ENCODE data around the gene GNMT.

Gene GNMT

DNA sequence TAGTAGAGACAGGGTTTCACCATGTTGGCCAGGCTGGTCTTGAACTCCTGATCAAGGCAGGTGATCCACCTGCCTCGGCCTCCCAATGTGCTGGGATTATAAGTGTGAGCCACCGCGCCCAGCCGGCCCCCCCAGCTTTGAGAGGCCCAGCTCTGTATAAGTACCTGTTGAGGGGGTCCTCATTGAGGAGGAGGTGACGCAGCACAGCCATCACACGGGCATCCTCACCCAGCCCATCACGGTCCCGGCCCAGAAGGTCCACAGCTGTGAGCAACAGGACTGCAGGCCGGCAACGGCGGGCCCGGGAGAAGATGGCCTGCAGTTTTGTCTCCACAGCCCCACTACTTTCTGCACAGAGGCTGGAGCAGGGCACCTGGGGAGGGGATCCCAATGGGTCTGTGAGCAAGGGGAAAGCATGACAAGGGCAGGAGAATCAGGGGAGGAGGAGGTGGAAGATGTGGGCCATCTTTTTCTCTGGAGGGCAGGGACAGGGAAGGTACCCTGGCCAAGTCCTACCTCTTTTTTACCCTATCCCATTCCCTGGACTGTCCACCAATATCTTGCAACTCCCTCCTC lies 7.7 kb downstream of the GNMT start:
- DNase-seq, result no peak
- H2BK15ac ChIP-seq (replicated peaks; ENCODE audit: low read depth), result no peak overlapping the region
- H2AK5ac ChIP-seq (ENCODE audit: low read length), result no peak overlapping the region
- H3K4me2 ChIP-seq (ENCODE audit: low read length), result no peak overlapping the region
- no peak overlapping the region for H3K4ac ChIP-seq (ENCODE audit: low read depth, low read length)
- WGBS (ENCODE audit: extremely low coverage, insufficient coverage, low lambda C conversion rate), result no CpG with 5 or more reads among the region's 12 CpGs
- no peak overlapping the region for H2BK5ac ChIP-seq (ENCODE audit: low read length)
- H3K4me1 ChIP-seq (ENCODE audit: control insufficient read depth, low read depth, low read length), result peaks cover 2% of the 10 kb centered on the region
- H3K27ac ChIP-seq (ENCODE audit: low read depth, low read length), result no peak overlapping the region
- no peak overlapping the region for H3K56ac ChIP-seq (ENCODE audit: low read length)
- H4K5ac ChIP-seq (ENCODE audit: low read length), result no peak overlapping the region
- H3K27me3 ChIP-seq (ENCODE audit: insufficient read depth, low read length, poor library complexity), result no peaks in the 10 kb centered on the region
- H3K23ac ChIP-seq (ENCODE audit: low read length), result no peak overlapping the region
- H4K8ac ChIP-seq (ENCODE audit: low read depth, low read length), result no peak overlapping the region
- H3K9ac ChIP-seq (ENCODE audit: low read length), result no peak overlapping the region
- no peaks in the 10 kb centered on the region for H3K79me2 ChIP-seq (ENCODE audit: control insufficient read depth, insufficient read depth, low read length)
- no peaks in the 10 kb centered on the region for H3K79me1 ChIP-seq (ENCODE audit: low read length)
- no peak overlapping the region for H2BK120ac ChIP-seq (ENCODE audit: low read depth, low read length)
- H3K18ac ChIP-seq (ENCODE audit: low read length), result no peak overlapping the region
- no peaks in the 10 kb centered on the region for H3K36me3 ChIP-seq (ENCODE audit: control insufficient read depth, insufficient read depth, low read length)
- no peak overlapping the region for H3K4me3 ChIP-seq (ENCODE audit: low read length)

DNA sequence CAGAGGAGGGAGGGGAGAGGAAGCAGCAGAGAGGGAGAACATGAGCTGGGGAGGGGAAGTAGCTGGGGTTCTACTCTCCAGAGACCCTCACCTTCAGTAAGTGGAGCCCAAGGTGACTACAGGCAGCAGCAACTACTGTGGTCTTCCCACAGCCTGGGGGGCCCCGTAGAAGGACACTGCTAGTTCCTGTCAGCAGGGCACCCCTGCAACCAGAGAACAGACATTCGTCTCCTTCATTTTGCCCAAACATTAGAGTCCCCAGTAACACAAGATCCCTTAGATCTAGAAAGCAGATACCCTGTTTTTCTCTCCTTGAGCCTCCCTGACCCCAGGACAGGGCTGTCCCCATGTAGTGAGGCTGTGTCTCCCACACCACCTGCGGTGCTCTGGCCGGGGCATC lies 8.2 kb downstream of the GNMT start:
- H3K4ac ChIP-seq (ENCODE audit: low read depth, low read length), result no peak overlapping the region
- no peak overlapping the region for H3K9ac ChIP-seq (ENCODE audit: low read length)
- no peak overlapping the region for H4K5ac ChIP-seq (ENCODE audit: low read length)
- no peak overlapping the region for H3K4me2 ChIP-seq (ENCODE audit: low read length)
- no peaks in the 10 kb centered on the region for H3K27me3 ChIP-seq (ENCODE audit: insufficient read depth, low read length, poor library complexity)
- no peak for DNase-seq
- H3K79me1 ChIP-seq (ENCODE audit: low read length), result no peaks in the 10 kb centered on the region
- peaks cover 2% of the 10 kb centered on the region for H3K4me1 ChIP-seq (ENCODE audit: control insufficient read depth, low read depth, low read length)
- H3K18ac ChIP-seq (ENCODE audit: low read length), result no peak overlapping the region
- H3K23ac ChIP-seq (ENCODE audit: low read length), result no peak overlapping the region
- H3K79me2 ChIP-seq (ENCODE audit: control insufficient read depth, insufficient read depth, low read length), result no peaks in the 10 kb centered on the region
- no peak overlapping the region for H2BK120ac ChIP-seq (ENCODE audit: low read depth, low read length)
- H2BK15ac ChIP-seq (replicated peaks; ENCODE audit: low read depth), result no peak overlapping the region
- H3K36me3 ChIP-seq (ENCODE audit: control insufficient read depth, insufficient read depth, low read length), result no peaks in the 10 kb centered on the region
- no peak overlapping the region for H3K27ac ChIP-seq (ENCODE audit: low read depth, low read length)
- H4K8ac ChIP-seq (ENCODE audit: low read depth, low read length), result no peak overlapping the region
- H2BK5ac ChIP-seq (ENCODE audit: low read length), result no peak overlapping the region
- H3K56ac ChIP-seq (ENCODE audit: low read length), result no peak overlapping the region
- H2AK5ac ChIP-seq (ENCODE audit: low read length), result no peak overlapping the region
- H3K4me3 ChIP-seq (ENCODE audit: low read length), result no peak overlapping the region
- no CpG with 5 or more reads among the region's 4 CpGs for WGBS (ENCODE audit: extremely low coverage, insufficient coverage, low lambda C conversion rate)

DNA sequence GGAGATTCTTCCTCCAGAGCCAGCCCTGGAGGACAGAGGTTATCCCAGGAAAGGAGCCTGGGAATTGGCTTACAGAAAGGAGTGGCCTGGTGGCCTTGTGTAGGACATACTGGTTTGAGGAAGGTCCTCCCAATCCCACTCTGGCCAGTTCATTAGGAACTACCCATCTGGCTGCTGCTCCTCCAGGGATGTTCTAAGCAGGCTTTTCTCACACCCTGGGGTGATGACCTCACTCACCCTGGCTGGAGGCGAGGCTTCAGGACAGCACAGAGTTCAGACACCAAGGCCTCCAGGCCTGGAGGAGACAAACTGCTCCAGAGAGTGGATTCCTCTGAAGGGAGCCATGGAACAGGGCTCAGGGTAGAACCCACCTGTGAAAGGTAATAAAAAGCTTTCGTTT lies 8.9 kb downstream of the GNMT start:
- Histone ChIP-seq H3K9ac (ENCODE audit: low read length) (no peak overlapping the region), H2AK5ac (ENCODE audit: low read length) (no peak overlapping the region), H3K56ac (ENCODE audit: low read length) (no peak overlapping the region), H3K4ac (ENCODE audit: low read depth, low read length) (no peak overlapping the region), H4K8ac (ENCODE audit: low read depth, low read length) (no peak overlapping the region), H2BK5ac (ENCODE audit: low read length) (no peak overlapping the region), H3K27me3 (ENCODE audit: insufficient read depth, low read length, poor library complexity) (no peaks in the 10 kb centered on the region), H3K18ac (ENCODE audit: low read length) (no peak overlapping the region), H3K4me3 (ENCODE audit: low read length) (no peak overlapping the region), H3K79me1 (ENCODE audit: low read length) (no peaks in the 10 kb centered on the region), H2BK15ac (replicated peaks; ENCODE audit: low read depth) (no peak overlapping the region), H3K36me3 (ENCODE audit: control insufficient read depth, insufficient read depth, low read length) (no peaks in the 10 kb centered on the region), H3K27ac (ENCODE audit: low read depth, low read length) (no peak overlapping the region), H2BK120ac (ENCODE audit: low read depth, low read length) (no peak overlapping the region), H3K23ac (ENCODE audit: low read length) (no peak overlapping the region), H3K4me2 (ENCODE audit: low read length) (no peak overlapping the region), H3K79me2 (ENCODE audit: control insufficient read depth, insufficient read depth, low read length) (no peaks in the 10 kb centered on the region), H4K5ac (ENCODE audit: low read length) (no peak overlapping the region), H3K4me1 (ENCODE audit: control insufficient read depth, low read depth, low read length) (peaks cover 2% of the 10 kb centered on the region)
- DNase-seq, result peak; percentile 48
- WGBS (ENCODE audit: extremely low coverage, insufficient coverage, low lambda C conversion rate), result no CpG with 5 or more reads among the region's 2 CpGs

DNA sequence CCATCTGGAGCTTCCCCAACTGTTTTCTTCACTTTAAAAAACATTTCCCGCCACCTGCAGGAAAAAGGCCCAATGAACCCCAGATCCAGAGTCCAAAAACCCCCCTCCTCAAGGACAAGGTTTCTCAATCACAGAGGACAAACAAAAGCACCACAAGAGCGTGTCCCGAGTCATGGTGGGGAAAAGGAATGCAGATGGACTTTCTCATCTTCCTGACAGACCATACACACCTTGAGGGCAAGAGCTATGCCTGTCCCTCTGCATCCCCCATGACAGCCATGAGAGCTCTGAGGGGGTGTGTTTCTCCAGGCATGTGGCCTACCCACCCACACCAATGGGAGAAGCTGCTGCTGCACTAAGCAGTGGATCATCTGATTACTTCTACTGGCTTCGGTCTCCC lies 9.4 kb downstream of the GNMT start:
- Histone ChIP-seq H3K27me3 (ENCODE audit: insufficient read depth, low read length, poor library complexity) (no peaks in the 10 kb centered on the region), H3K79me2 (ENCODE audit: control insufficient read depth, insufficient read depth, low read length) (no peaks in the 10 kb centered on the region), H2BK15ac (replicated peaks; ENCODE audit: low read depth) (no peak overlapping the region), H2BK120ac (ENCODE audit: low read depth, low read length) (no peak overlapping the region), H2BK5ac (ENCODE audit: low read length) (no peak overlapping the region), H3K79me1 (ENCODE audit: low read length) (no peaks in the 10 kb centered on the region), H3K18ac (ENCODE audit: low read length) (no peak overlapping the region), H3K23ac (ENCODE audit: low read length) (no peak overlapping the region), H4K8ac (ENCODE audit: low read depth, low read length) (no peak overlapping the region), H3K4ac (ENCODE audit: low read depth, low read length) (no peak overlapping the region), H4K5ac (ENCODE audit: low read length) (no peak overlapping the region), H3K4me1 (ENCODE audit: control insufficient read depth, low read depth, low read length) (peaks cover 2% of the 10 kb centered on the region), H3K9ac (ENCODE audit: low read length) (no peak overlapping the region), H3K56ac (ENCODE audit: low read length) (no peak overlapping the region), H3K27ac (ENCODE audit: low read depth, low read length) (no peak overlapping the region), H3K36me3 (ENCODE audit: control insufficient read depth, insufficient read depth, low read length) (no peaks in the 10 kb centered on the region), H2AK5ac (ENCODE audit: low read length) (no peak overlapping the region), H3K4me3 (ENCODE audit: low read length) (no peak overlapping the region), H3K4me2 (ENCODE audit: low read length) (no peak overlapping the region)
- no peak for DNase-seq
- no CpG with 5 or more reads among the region's 4 CpGs for WGBS (ENCODE audit: extremely low coverage, insufficient coverage, low lambda C conversion rate)

DNA sequence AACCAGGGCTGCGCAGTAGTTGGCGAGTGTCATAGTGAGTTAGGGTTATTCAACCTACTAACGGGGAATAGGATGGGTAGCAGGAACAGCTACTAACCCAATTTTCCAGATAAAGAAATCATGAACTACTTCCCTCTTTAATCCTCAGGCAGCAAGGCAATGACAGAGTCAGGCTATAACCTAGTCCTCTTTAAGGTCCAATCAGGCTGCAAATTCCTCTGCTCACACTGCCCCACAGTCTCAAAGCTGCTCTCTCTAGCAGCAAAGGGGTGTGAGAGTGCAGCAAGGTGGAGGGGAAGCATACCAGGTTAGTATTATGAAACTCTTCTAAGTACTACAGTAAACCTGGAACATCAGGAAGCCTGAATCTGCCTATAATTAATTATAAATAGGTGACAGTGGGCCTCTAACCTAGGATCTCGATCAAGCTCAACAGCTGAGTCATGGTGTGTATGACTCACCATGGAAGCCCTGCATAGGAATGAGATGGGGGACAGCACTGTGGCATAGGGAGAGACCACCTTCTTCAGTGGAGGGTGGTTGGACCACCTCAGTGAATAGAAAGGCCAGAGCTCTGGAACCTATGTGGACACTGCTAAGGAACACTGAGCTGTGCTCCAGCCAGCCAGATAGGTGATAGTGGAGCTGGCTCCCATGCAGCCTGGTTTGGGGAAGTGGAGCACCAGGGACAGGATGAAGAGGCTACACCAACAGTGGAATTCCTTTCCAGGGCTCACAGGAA lies 10.5 kb downstream of the GNMT start:
- Histone ChIP-seq H3K4me3 (ENCODE audit: low read length) (no peak overlapping the region), H3K4ac (ENCODE audit: low read depth, low read length) (no peak overlapping the region), H4K5ac (ENCODE audit: low read length) (no peak overlapping the region), H3K79me2 (ENCODE audit: control insufficient read depth, insufficient read depth, low read length) (no peaks in the 10 kb centered on the region), H3K27me3 (ENCODE audit: insufficient read depth, low read length, poor library complexity) (no peaks in the 10 kb centered on the region), H3K4me1 (ENCODE audit: control insufficient read depth, low read depth, low read length) (peaks cover 2% of the 10 kb centered on the region), H3K79me1 (ENCODE audit: low read length) (no peaks in the 10 kb centered on the region), H4K8ac (ENCODE audit: low read depth, low read length) (no peak overlapping the region), H3K4me2 (ENCODE audit: low read length) (no peak overlapping the region), H3K36me3 (ENCODE audit: control insufficient read depth, insufficient read depth, low read length) (no peaks in the 10 kb centered on the region), H3K23ac (ENCODE audit: low read length) (no peak overlapping the region), H3K9ac (ENCODE audit: low read length) (no peak overlapping the region), H2AK5ac (ENCODE audit: low read length) (no peak overlapping the region), H2BK120ac (ENCODE audit: low read depth, low read length) (no peak overlapping the region), H3K27ac (ENCODE audit: low read depth, low read length) (no peak overlapping the region), H3K18ac (ENCODE audit: low read length) (no peak overlapping the region), H2BK5ac (ENCODE audit: low read length) (no peak overlapping the region), H3K56ac (ENCODE audit: low read length) (peak overlapping the region; percentile 9), H2BK15ac (replicated peaks; ENCODE audit: low read depth) (no peak overlapping the region)
- DNase-seq, result peak; percentile 81
- WGBS (ENCODE audit: extremely low coverage, insufficient coverage, low lambda C conversion rate), result no CpG with 5 or more reads among the region's 4 CpGs

Data from mesendoderm (in vitro differentiated cells).